Stimulated activated CD8-positive, alpha-beta memory T cell treated with anti-CD3 and anti-CD28 coated beads, Interleukin-15, amount 100 ng/mL, for 24 hours (primary cell): ENCODE results near the gene MTTP.
"Not testable (repeated sequence)": the region's sequence is repeated elsewhere in the genome, so short reads cannot be mapped to it uniquely, and the experiment has no call there.

Experiments
- DNase-seq: peaks from one replicate; pipeline ENCODE4 v3.0.0-alpha.2; 2020; ENCODE audit warnings: low read depth

The MTTP gene

GRCh38 chr4:99574530-99575324 lies at the start of gene MTTP:
MTTP (plus strand) TSS chr4:99574824; CDS start chr4:99574910, 86 bp downstream.
- no peak for DNase-seq

DNA sequence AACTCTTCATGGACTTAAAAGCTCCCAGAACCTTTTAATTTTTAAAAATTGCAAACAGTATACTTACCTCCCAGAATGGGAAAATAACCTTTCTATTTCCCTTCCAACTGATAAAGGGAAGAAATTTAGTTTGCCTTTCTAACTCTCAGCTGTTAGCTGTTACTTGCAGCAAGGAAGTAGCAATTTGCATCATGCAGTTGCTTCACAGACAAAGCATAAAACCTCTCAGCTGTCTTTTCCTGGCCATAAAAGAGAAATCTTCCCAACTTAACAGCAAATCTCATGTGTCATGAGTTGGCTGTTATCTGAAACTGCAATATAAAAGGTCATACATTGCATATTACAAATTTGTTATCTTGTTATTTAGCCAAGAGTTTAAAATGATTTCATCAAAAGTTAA lies 45.4 kb upstream of the MTTP start:
- DNase-seq, result no peak

DNA sequence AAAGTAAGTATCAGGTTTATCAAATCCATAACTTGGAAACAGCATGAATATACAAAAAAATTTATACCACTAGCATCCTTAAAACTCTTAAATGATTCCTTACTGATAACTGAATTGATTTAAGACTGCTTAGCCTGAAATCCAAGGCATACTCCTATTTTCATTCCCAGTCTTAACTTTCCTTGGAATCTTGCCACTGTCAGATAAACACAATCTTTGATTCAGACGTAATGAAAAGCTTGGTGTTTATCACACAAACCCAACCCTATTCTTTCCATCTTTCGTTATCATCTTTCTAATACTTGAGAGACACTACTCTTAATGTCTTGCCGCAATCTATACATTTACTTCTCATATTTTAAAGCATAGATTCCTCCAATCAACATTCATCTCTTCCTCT lies 44.7 kb upstream of the MTTP start:
- DNase-seq, result no peak

DNA sequence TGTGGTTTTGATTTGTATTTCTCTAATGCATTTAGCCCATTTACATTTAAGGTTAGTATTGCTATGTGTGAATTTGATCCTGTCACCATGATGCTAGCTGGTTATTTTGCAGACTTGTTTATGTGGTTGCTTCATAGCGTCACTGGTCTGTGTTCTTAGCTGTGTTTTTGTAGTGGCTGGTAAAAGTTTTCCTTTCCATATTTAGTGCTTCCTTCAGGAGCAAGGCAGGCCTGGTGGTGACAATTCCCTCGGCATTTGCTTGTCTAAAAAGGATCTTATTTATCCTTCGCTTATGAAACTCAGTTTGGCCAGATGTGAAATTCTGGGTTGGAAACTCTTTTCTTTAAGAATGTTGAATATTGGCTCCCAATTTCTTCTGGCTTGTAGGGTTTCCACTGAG lies 39.9 kb upstream of the MTTP start:
- not testable (repeated sequence) for DNase-seq

DNA sequence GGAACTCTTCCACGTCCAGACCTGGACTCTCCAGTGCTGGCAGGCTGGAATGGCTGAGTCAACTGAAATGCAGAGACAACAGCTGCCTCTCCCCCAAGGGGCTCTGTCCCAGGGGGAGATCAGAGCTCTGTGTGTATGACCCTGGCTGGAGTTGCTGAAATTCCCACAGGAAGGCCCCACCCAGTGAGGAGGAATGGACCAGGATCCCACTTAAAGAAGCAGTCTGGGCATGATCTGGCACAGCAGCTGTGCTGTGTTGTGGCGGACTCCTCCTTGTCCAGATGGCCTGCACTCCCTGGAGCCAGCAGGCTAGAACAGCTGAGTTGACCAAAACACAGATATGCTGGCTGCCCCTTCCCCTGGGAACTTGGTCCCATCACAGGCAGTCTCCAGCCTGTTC lies 38.4 kb upstream of the MTTP start:
- no peak for DNase-seq

DNA sequence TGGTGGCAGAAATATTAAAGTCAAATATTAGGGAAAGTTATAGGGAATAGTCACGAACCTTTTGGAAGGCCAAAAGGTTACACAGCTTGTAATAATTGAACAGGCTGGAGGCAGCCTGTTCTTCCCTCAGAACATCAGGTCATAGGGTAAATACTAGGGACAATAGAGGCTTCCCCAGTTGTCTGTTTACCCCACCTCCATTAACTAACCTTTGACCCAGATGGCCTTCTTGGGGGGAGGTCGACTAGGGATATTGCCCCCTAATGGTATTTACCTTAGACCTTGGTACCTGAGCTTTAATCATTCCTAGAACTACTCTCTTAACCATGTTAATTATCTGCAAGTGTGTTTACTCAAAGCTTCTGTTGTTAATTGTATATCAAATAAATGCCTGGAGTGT lies 37.8 kb upstream of the MTTP start:
- no peak for DNase-seq

GRCh38 chr4:99537674-99538073 lies 37.0 kb upstream of the MTTP start:
- DNase-seq, result no peak

DNA sequence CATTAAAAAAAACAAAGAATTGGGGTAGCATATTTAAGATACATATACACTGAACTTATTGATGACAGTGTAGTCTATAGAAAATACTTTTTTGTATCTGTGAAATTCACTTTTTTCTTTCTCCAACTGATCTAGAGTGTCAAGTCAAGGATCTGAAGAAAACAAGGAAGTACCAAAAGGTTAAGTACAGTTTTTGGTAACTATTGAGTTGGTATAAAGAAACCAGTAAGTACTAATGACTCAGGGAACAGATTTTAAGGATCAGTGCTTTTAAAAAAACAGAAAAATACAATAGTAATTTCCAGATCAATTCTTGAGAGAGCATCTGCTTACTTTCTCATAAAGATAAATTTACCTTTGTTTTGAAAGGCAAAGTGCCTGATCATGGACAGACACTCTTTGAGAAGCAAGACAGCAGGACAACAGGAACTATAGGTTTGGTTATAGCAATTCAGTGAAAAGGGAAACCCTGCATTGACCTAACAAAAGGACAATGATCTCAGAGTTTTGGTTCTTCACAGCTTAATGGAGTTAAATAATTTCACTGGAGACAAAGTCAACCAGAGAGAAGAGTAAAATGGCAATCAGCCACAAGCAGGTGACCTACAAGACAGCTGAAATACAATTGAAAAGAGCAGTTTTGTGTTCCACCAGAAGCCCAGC lies 34.2 kb upstream of the MTTP start:
- DNase-seq, result no peak

- no peak for DNase-seq
These were observed 21.8 kb upstream of the MTTP start for GRCh38 chr4:99552872-99553271.

DNA sequence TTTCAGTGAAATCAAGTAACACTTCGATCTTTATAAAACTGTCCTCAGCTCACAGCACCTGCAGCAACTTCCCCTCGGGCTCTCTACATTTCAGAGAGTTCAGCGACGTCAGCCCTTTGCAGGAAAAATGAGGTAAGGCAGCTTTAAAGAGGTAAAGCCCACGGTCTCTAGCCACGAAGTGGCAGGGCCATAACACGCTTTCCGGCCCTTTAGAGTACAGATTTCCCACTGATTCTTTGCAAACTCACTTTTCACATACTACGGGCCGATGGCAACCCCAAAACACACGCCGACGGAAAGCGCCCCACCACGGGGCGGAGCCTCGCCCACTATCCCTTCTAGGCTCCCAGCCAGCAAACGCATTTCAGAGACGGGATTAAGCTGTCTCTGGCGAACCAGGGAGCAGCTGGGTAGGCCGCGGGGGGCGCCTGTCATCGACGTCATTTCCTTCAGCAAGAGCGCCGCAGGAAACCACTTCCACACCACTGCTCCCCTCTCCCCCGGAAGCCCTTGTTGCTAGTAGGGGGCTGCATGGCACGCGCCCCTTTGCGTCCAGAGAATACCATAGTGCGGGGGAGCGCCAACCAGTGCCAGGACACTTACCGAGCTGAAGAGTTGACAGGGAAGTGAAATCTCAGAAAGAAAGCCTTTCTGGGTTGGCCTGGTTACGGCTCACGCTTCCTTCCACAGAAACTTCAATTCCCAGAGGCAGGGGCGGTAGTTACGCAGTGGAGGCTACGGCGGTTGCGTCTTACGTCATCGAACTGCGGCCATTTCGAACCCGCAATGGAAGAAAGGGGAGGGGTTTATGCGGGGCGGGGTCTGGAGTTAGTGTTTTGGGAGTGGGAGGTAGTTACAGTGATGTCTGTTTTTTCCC lies 11.1 kb upstream of the MTTP start, which contains the start of gene TRMT10A:
TSS of gene TRMT10A (minus strand) at position 730 of the 877 bp plus-strand sequence. CDS start 4,701 bp downstream, outside the sequence.
- DNase-seq, result peak; percentile 87

DNA sequence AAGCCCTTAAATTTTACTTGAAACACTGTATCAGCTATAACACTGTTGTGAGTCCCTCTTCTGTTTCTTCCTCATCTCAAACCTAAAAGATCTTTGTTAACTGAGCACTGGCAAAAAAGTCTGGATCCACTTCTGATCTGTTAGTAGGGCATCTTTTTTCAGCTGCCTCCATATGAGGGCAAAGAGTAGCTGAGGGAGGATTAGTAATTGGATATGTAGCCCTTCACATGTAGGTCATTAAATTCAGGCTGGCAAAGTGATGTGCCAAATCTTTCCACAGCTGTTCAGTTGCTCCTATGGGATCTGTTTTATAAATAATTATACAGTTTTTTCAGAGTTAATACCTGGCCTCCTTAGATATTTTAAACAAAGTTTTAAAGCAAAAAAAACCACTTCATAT lies 9.7 kb upstream of the MTTP start:
- no peak for DNase-seq

- DNase-seq, result no peak
These were observed 2.7 kb upstream of the MTTP start for GRCh38 chr4:99571883-99572282.

GRCh38 chr4:99572527-99573240 lies 1.9 kb upstream of the MTTP start:
- no peak for DNase-seq

DNA sequence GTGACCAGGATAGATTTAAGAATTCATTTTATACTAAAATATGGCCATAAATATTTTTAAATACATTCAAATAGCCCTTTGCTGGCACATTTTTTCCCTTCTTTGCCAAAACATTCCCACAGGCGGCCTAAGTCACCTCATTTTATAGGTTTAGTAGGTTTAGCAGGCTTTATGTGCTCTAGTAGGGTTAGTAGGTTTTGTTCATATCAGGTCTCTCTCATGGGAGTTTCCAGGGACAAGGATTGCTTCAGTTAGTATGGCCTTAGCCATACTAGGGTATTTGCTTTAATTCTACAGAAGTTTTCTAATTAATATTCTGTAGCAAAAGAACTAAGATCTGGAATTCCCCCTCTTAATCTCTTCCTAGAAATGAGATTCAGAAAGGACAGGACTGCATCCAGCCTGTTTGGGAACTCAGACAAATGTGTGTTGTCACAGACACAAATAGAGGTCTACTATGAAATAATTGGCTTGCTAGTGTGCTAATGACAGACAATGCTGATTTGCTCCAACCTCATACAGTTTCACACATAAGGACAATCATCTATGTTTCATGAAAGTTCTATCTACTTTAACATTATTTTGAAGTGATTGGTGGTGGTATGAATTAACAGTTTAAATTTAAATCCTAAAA lies 772 bp upstream of the MTTP start:
- DNase-seq, result no peak

GRCh38 chr4:99578714-99579113 lies 4.1 kb downstream of the MTTP start:
- no peak for DNase-seq

GRCh38 chr4:99585516-99585915 lies 10.9 kb downstream of the MTTP start:
- DNase-seq, result no peak

DNA sequence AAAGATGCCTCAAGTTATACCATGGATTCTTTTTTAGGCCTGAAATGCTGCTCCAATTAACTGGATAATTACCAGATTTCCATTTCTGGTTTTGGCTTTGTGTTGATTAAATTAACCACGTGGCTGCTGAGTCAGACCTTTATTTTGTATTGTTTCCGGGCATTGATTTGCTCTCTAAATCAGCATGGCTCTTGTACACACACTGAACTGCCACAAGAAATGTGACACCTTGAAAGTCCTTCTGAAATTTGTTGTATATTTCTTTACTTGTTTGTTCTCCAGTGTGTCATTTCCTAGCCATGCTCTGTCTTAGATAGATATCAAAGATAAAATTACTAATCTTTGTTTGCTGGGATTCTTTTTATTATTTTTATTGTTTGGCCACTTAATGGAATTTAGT lies 11.7 kb downstream of the MTTP start:
- no peak for DNase-seq

DNA sequence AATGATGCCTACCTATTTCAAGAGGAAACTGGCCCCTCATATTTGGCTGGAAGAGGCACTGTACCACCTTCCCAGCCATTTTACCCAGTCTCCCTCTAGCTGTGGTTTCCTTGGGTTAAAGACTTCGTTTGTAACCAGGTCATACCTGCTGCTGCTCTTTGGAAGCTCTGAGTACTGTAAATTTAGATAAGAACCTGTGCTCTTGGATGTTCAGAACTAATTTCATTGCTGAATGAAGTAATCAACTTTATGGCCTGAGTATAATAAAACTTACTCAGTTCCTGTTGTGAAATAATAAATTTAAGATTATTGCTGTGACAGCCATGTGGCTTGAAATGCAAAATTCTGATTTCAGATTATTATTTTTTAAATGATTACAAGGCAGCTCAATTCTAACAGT lies 12.2 kb downstream of the MTTP start:
- no peak for DNase-seq

GRCh38 chr4:99587309-99587708 lies 12.7 kb downstream of the MTTP start:
- no peak for DNase-seq

DNA sequence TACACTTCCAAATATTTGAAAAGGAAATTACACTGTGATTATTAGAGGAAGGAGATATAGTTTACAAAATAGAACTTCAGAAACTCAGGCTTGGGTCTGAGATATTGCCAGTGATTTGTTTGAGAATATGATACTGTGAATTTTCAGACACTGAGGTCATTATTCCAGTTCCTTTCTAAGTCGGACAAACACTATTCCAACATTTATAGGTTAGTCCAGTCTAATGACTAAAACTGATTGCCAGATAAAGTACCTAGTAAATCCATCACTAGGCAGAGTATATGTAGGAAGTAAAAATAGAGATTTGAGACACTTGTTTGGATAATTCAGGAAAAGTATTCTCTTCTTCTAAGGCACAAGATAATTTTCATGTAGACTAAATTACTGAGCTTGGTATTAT lies 13.2 kb downstream of the MTTP start:
- DNase-seq, result no peak

DNA sequence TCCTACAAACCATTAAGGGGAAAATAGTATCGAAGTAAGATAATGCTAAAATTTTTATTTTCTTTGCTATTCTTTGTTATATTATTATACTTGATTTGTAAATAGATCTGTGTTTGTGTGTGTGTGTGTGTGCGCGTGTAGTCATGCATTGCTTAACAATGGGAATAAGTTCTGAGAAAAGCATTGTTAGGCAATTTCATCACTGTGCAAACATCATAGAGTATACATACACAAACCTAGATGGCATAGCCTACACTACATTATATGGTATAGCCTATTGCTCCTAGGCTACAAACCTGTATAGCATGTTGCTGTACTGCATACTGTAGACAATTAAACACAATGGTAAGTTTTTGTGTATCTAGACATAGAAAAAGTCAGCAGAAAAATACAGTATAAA lies 17.1 kb downstream of the MTTP start:
- no peak for DNase-seq
